ENCODE results near the gene RNU5B-1. TPM values are rescaled to one million over a fixed set of nuclear protein-coding genes. Genes with fewer than 3 reads are reported as not detected.
A peak's percentile ranks its signal among the peaks of the same experiment; 100 is the strongest.

The RNU5B-1 gene
- total and polyA plus RNA-seq, 5 donors from 2014 or later: not detected

DNA sequence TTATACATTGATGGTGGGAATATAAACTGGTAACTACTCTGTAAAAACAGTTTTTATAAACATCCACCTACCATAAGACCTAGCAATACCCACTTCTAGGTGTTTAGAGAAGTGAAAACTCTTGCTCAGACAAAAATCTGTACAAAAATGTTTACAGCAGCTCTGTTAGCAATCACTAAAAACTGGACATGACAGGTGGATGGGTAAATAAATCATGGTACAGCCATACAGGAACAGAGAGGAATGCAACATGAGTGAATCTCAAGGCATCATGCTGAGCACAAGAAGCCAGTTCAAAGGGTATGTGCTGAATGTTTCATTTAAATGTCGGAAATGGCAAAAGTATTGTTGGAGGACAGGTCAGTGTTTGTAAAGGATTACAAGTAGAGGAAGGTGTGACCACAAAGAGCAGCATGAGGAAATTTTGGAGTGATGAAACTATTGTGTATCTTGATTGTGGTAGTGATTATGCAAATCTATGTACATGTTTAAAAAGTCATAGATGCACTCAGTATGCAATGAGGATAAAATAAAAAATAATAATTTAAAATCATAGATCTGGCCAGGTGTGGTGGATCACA is 11.4 kb upstream of the RNU5B-1 start:
- Mint-ChIP-seq H3K36me3 (no peaks in the 10 kb centered on the region), H3K27me3 (peaks cover 8% of the 10 kb centered on the region), H3K27ac (peak overlapping the region in 1 of 3 donors; percentile 78), H3K4me1 (peaks cover 10 to 32% (median 17%) of the 10 kb centered on the region in 4 donors), H3K9me3 (peaks cover 0 to 2% (median 0%) of the 10 kb centered on the region in 7 donors), H3K4me3 (peak overlapping the region in 1 of 4 donors; percentile 22)
- Histone ChIP-seq H3K4me3 (ENCODE audit: low read depth, low read length) (no peak overlapping the region), H3K4me1 (ENCODE audit: control insufficient read depth, insufficient read depth, low read length, poor library complexity, severe bottlenecking) (peaks cover 23% of the 10 kb centered on the region), H3K27ac (ENCODE audit: insufficient read depth, low read length, poor library complexity, severe bottlenecking) (no peak overlapping the region), H3K27me3 (ENCODE audit: control insufficient read depth, insufficient read depth, low read length) (no peaks in the 10 kb centered on the region), H3K36me3 (ENCODE audit: control insufficient read depth, insufficient read depth, low read length) (no peaks in the 10 kb centered on the region), H3K9me3 (ENCODE audit: control insufficient read depth in 2 of 2, low read length in 2 of 2) (no peaks in the 10 kb centered on the region)
- DNase-seq (no peak), ATAC-seq (ENCODE audit: low read depth in 2 of 2) (no peak)

DNA sequence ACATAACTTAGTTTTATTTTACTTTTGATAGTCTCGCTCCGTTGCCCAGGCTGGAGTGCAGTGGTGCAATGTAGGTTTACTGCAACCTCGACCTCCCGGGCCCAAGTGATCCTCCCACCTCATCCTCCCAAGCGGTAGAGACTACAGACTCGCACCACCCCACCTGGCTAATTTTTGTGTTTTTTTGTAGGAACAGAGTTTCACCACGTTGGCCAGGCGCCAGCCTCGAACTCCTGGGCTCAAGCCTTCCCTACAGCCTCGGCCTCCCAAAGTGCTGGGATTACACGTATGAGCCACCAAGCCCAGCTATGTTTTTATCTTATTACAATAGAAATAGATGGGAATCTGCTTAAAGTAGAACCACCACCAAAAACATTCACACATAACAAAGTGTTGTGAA is 5.7 kb upstream of the RNU5B-1 start:
- Histone ChIP-seq H3K27ac (ENCODE audit: insufficient read depth, low read length, poor library complexity, severe bottlenecking) (peak overlapping the region; percentile 15), H3K9me3 (ENCODE audit: control insufficient read depth in 2 of 2, low read length in 2 of 2) (no peaks in the 10 kb centered on the region), H3K36me3 (ENCODE audit: control insufficient read depth, insufficient read depth, low read length) (no peaks in the 10 kb centered on the region), H3K27me3 (ENCODE audit: control insufficient read depth, insufficient read depth, low read length) (no peaks in the 10 kb centered on the region), H3K4me3 (ENCODE audit: low read depth, low read length) (peak overlapping the region; percentile 83), H3K4me1 (ENCODE audit: control insufficient read depth, insufficient read depth, low read length, poor library complexity, severe bottlenecking) (peaks cover 27% of the 10 kb centered on the region)
- DNase-seq: no peak
- Mint-ChIP-seq H3K27ac (peak overlapping the region; percentile 89 to 95 (median 91)), H3K36me3 (no peaks in the 10 kb centered on the region), H3K9me3 (peaks cover 0 to 2% (median 0%) of the 10 kb centered on the region in 7 donors), H3K27me3 (peaks cover 12% of the 10 kb centered on the region), H3K4me3 (peak overlapping the region; percentile 87 to 96 (median 94)), H3K4me1 (peaks cover 8 to 39% (median 25%) of the 10 kb centered on the region in 4 donors)
- no peak for ATAC-seq (ENCODE audit: low read depth in 2 of 2)

DNA sequence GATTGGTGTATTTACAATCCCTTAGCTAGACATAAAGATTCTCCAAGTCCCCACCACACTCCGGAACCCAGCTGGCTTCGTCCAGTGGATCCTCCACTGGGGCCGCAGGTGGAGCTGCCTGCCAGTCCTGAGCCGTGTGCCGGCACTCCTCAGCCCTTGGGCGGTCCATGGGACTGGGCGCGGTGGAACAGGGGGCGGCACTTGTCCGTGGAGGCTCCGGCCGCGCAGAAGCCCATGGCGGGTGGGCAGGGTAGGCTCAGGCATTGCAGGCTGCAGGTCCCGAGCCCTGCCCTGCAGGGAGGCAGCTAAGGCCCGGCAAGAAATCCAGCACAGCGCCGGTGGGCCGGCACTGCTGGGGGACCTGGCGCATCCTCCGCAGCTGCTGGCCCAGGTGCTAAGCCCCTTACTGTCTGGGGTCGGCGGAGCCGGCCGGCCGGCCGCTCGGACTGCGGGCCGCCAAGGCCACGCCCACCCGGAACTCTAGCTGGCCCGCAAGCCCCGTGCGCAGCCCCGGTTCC is 3.5 kb upstream of the RNU5B-1 start:
- Mint-ChIP-seq H3K4me3 (peak overlapping the region in 1 of 4 donors; percentile 87), H3K36me3 (no peaks in the 10 kb centered on the region), H3K27ac (peak overlapping the region in 2 of 3 donors; percentile 98), H3K9me3 (peaks cover 0 to 2% (median 0%) of the 10 kb centered on the region in 7 donors), H3K4me1 (peaks cover 13 to 46% (median 33%) of the 10 kb centered on the region in 4 donors), H3K27me3 (peaks cover 19% of the 10 kb centered on the region)
- H3K4me1 ChIP-seq (ENCODE audit: control insufficient read depth, insufficient read depth, low read length, poor library complexity, severe bottlenecking): peaks cover 27% of the 10 kb centered on the region
- H3K4me3 ChIP-seq (ENCODE audit: low read depth, low read length): no peak overlapping the region
- ATAC-seq (ENCODE audit: low read depth in 2 of 2): no peak
- no peaks in the 10 kb centered on the region for H3K36me3 ChIP-seq (ENCODE audit: control insufficient read depth, insufficient read depth, low read length)
- H3K27me3 ChIP-seq (ENCODE audit: control insufficient read depth, insufficient read depth, low read length): no peaks in the 10 kb centered on the region
- no peak overlapping the region for H3K27ac ChIP-seq (ENCODE audit: insufficient read depth, low read length, poor library complexity, severe bottlenecking)
- H3K9me3 ChIP-seq (ENCODE audit: control insufficient read depth in 2 of 2, low read length in 2 of 2): no peaks in the 10 kb centered on the region
- no peak for DNase-seq

DNA sequence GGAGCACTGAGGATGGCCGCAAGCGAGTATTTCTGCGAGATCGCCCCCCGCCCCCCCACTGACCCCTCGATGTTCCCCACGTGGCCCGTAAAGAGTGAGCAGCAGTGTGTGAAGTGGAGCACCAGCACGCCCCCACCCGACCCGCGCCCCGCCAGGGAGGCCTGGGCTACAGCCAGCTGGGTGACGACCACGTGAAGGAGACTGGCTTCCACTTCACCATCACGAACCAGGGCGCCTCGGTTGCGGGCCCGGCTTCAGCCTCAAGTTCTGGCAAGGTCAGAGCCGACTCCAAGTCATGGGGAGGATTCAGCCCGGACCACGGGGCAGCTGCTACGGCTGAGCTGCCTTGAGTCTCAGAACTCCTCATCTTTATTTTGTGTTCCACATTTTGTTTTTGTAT is 2.4 kb upstream of the RNU5B-1 start:
- Mint-ChIP-seq H3K4me1 (peaks cover 9 to 44% (median 32%) of the 10 kb centered on the region in 4 donors), H3K4me3 (peak overlapping the region in 2 of 4 donors; percentile 41 to 75), H3K27me3 (peaks cover 16% of the 10 kb centered on the region), H3K27ac (no peak overlapping the region), H3K36me3 (no peaks in the 10 kb centered on the region), H3K9me3 (peaks cover 0 to 2% (median 0%) of the 10 kb centered on the region in 7 donors)
- H3K27ac ChIP-seq (ENCODE audit: insufficient read depth, low read length, poor library complexity, severe bottlenecking): no peak overlapping the region
- DNase-seq (no peak), ATAC-seq (ENCODE audit: low read depth in 2 of 2) (no peak)
- no peaks in the 10 kb centered on the region for H3K9me3 ChIP-seq (ENCODE audit: control insufficient read depth in 2 of 2, low read length in 2 of 2)
- H3K36me3 ChIP-seq (ENCODE audit: control insufficient read depth, insufficient read depth, low read length): no peaks in the 10 kb centered on the region
- peaks cover 18% of the 10 kb centered on the region for H3K4me1 ChIP-seq (ENCODE audit: control insufficient read depth, insufficient read depth, low read length, poor library complexity, severe bottlenecking)
- no peaks in the 10 kb centered on the region for H3K27me3 ChIP-seq (ENCODE audit: control insufficient read depth, insufficient read depth, low read length)
- H3K4me3 ChIP-seq (ENCODE audit: low read depth, low read length): no peak overlapping the region

DNA sequence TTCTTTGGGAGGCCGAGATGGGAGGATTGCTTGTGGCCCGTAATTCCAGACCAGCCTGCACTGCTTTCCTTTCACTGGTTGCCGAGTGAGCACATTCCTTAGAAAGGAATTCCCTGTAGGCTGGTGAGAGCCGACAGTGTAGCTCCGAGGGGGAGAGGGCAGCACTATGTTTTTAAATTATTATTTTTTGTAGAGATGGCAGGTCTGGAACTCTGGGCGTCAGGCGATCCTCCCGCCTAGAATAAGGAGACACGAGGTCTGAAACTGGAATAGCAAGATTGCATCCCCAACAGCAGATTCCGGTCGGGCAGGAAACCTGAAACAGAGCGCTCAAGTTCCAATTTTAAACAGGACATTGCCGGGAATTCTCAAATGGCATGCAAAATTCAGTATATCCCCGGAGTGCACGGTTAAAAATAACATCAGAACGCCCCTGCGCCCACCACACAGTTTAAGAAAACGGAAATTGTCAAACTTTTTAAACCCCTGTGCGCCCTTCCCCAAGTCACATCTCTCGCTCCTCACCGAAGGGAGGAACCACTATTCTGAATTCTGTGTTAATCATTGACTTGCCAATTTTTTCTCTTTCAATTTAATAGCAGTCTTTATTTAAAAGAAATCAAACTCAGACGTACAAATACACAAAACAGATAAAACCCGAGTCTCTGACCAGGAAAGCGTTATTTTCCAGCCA is 643 bp upstream of the RNU5B-1 start:
- Histone ChIP-seq H3K27ac (ENCODE audit: insufficient read depth, low read length, poor library complexity, severe bottlenecking) (peak overlapping the region; percentile 92), H3K4me1 (ENCODE audit: control insufficient read depth, insufficient read depth, low read length, poor library complexity, severe bottlenecking) (peaks cover 8% of the 10 kb centered on the region), H3K4me3 (ENCODE audit: low read depth, low read length) (peak overlapping the region; percentile 93), H3K36me3 (ENCODE audit: control insufficient read depth, insufficient read depth, low read length) (no peaks in the 10 kb centered on the region), H3K27me3 (ENCODE audit: control insufficient read depth, insufficient read depth, low read length) (no peaks in the 10 kb centered on the region), H3K9me3 (ENCODE audit: control insufficient read depth in 2 of 2, low read length in 2 of 2) (no peaks in the 10 kb centered on the region)
- peak in 1 of 2 donors; percentile 1 for ATAC-seq (ENCODE audit: low read depth in 2 of 2)
- Mint-ChIP-seq H3K27me3 (peaks cover 12% of the 10 kb centered on the region), H3K9me3 (peaks cover 0 to 2% (median 0%) of the 10 kb centered on the region in 7 donors), H3K4me3 (peak overlapping the region; percentile 93 to 100 (median 97)), H3K36me3 (no peaks in the 10 kb centered on the region), H3K27ac (peak overlapping the region; percentile 98 to 99 (median 98)), H3K4me1 (peaks cover 6 to 31% (median 26%) of the 10 kb centered on the region in 4 donors)
- DNase-seq: no peak

DNA sequence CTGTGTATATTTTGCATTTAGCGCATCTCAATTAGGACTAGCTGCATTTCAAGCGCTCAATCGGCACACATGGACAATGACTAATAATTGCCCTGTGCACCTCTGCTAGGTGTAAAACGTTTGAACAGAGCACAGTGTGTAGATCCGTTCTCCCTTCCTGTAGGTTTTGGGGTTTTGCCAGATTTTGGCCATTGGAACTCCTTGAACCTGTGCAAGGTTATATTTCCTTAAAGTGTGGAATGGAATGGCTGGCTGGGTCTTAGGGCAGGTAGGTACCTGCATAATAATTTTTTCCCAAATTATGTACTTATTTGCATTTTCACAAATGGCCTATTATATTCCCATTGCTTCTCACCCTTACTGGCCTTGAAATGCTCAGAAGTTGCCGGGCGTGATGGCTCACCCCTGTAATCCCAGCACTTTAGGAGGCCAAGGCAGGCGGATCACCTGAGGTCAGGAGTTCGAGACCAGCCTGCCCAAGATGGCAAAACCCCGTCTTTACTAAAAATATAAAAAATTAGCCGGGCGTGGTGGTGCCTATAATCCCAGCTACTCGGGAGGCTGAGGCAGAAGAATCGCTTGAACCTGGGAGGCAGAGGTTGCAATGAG is 777 bp downstream of the RNU5B-1 start:
- DNase-seq (no peak), ATAC-seq (ENCODE audit: low read depth in 2 of 2) (no peak)
- peaks cover 6 to 28% (median 21%) of the 10 kb centered on the region in 4 donors for H3K4me1 Mint-ChIP-seq
- H3K36me3 Mint-ChIP-seq: no peaks in the 10 kb centered on the region
- H3K36me3 ChIP-seq (ENCODE audit: control insufficient read depth, insufficient read depth, low read length): no peaks in the 10 kb centered on the region
- no peaks in the 10 kb centered on the region for H3K27me3 ChIP-seq (ENCODE audit: control insufficient read depth, insufficient read depth, low read length)
- no peaks in the 10 kb centered on the region for H3K9me3 ChIP-seq (ENCODE audit: control insufficient read depth in 2 of 2, low read length in 2 of 2)
- H3K4me3 Mint-ChIP-seq: peak overlapping the region; percentile 93 to 100 (median 97)
- peaks cover 8% of the 10 kb centered on the region for H3K4me1 ChIP-seq (ENCODE audit: control insufficient read depth, insufficient read depth, low read length, poor library complexity, severe bottlenecking)
- peaks cover 0 to 2% (median 0%) of the 10 kb centered on the region in 7 donors for H3K9me3 Mint-ChIP-seq
- peak overlapping the region; percentile 98 to 99 (median 98) for H3K27ac Mint-ChIP-seq
- peak overlapping the region; percentile 93 for H3K4me3 ChIP-seq (ENCODE audit: low read depth, low read length)
- peaks cover 12% of the 10 kb centered on the region for H3K27me3 Mint-ChIP-seq
- H3K27ac ChIP-seq (ENCODE audit: insufficient read depth, low read length, poor library complexity, severe bottlenecking): peak overlapping the region; percentile 92

DNA sequence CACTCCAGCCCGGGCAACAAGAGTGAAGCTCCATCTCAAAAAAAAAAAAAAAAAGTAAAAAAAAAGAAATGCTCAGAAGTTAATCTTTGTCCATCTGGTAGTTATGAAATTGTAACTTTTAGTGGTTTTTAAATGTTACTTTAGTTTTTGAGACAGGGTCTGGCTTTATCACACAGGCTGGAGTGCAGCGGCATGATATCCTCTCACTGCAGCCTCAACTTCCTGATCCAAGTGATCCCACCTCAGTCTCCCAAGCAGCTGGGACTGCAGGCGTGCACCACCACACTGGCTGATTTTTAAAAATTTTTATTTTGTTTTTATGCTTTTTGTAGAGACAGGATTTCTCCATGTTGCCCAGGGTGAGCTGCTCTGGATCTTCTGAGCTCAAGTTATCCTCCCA is 1.3 kb downstream of the RNU5B-1 start:
- Histone ChIP-seq H3K36me3 (ENCODE audit: control insufficient read depth, insufficient read depth, low read length) (no peaks in the 10 kb centered on the region), H3K27ac (ENCODE audit: insufficient read depth, low read length, poor library complexity, severe bottlenecking) (no peak overlapping the region), H3K9me3 (ENCODE audit: control insufficient read depth in 2 of 2, low read length in 2 of 2) (no peaks in the 10 kb centered on the region), H3K27me3 (ENCODE audit: control insufficient read depth, insufficient read depth, low read length) (no peaks in the 10 kb centered on the region), H3K4me3 (ENCODE audit: low read depth, low read length) (no peak overlapping the region), H3K4me1 (ENCODE audit: control insufficient read depth, insufficient read depth, low read length, poor library complexity, severe bottlenecking) (peaks cover 8% of the 10 kb centered on the region)
- Mint-ChIP-seq H3K27me3 (peaks cover 12% of the 10 kb centered on the region), H3K4me1 (peaks cover 6 to 24% (median 18%) of the 10 kb centered on the region in 4 donors), H3K27ac (peak overlapping the region in 1 of 3 donors; percentile 98), H3K4me3 (peak overlapping the region in 3 of 4 donors; percentile 3 to 34 (median 17)), H3K36me3 (no peaks in the 10 kb centered on the region), H3K9me3 (no peaks in the 10 kb centered on the region)
- no peak for DNase-seq
- no peak for ATAC-seq (ENCODE audit: low read depth in 2 of 2)

Data from CD4-positive, CD25-positive, alpha-beta regulatory T cell (primary cell).